LHCN-M2 (cell line): Measurements from ENCODE around the gene RRAS. TPM values are rescaled to one million over a fixed set of nuclear protein-coding genes. Genes with fewer than 3 reads are reported as not detected.
"Not testable (repeated sequence)": the region's sequence is repeated elsewhere in the genome, so short reads cannot be mapped to it uniquely, and the experiment has no call there.

Source experiments
- DNase-seq: peaks from one replicate; pipeline ENCODE4 v3.0.0-alpha.2; 2012; ENCODE audit warnings: low read depth
- total RNA-seq: library from RNA; depleted of rRNA; stranded (reverse); fragments of >200 nt; gene quantifications from 2 replicates; pipeline ENCODE4 v1.2.3, GENCODE V29; 2014

Gene RRAS
- total RNA-seq, 1 experiment from 2014 or later: 61.3 TPM

DNA sequence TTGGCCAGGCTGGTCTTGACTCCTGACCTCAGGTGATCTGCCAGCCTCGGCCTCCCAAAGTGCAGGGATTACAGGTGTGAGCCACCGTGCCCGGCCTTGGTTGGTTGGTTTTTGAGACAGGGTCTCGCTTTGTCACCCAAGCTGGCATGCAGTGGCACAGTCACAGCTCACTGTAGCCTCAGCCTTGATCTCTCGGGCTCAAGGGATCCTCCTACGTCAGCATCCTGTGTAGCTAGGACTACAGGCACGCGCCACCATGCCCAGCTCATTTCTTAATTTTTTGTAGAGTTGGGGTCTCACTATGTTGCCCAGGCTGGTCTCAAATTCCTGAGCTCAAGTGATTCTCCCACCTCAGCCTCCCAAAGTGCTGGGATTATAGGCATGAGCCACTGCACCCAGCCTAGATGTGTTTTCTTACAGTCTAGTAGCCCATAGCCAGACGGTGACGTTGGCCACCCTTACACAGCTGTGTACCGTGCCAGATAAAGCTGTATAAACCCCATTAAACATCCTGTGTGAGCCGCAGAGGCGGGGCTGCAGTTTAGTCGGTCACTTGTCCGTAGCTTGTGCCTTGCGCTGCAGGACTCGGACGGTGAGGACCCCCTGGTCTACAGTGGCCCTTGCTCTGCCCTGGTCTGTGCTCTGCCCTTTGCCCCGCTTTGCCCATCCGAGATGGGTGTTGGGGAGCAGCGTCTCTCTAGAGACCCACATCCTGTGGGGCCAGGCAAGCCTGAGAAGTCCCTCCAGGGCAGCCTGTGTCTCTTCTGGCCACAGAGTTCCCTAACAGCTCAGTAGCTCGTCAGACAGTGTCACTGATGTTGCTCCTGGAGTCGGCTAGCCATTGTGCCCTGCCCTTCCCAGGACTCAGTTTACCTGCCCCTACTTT, 15.9 kb upstream of the RRAS start:
- DNase-seq: no peak

DNA sequence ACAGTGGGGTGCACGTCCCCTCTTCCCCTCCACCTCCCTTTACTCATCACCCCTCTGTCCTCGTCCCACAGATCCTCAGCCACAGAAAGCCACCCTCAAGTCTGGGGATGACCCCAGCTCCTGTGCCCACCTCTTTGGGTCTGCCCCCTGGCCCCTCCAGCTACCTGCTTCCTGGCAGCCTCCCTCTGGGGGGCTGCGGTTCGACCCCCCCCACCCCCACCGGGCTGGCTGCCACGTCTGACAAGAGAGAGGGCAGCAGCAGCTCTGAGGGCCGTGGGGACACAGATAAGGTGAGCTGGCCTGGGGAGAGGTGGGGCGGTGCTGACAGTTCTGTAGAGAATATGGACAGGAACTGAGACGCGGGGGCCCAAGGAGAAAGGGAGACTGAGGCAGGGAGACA, 14.6 kb upstream of the RRAS start:
- no peak for DNase-seq

DNA sequence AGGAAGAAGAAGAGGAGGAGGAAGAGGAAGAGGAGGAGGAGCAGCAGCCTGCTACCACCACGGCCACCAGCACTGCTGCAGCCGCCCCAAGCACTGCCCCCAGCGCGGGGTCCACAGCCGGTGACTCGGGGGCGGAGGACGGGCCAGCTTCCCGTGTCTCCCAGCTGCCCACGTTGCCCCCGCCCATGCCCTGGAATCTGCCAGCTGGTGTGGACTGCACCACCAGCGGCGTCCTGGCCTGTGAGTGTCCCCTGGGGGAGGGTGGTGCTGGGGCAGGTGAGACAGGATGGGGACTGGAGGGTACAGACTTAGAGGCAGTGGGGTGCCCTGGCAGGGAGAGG, 13.5 kb upstream of the RRAS start:
- DNase-seq: no peak

DNA sequence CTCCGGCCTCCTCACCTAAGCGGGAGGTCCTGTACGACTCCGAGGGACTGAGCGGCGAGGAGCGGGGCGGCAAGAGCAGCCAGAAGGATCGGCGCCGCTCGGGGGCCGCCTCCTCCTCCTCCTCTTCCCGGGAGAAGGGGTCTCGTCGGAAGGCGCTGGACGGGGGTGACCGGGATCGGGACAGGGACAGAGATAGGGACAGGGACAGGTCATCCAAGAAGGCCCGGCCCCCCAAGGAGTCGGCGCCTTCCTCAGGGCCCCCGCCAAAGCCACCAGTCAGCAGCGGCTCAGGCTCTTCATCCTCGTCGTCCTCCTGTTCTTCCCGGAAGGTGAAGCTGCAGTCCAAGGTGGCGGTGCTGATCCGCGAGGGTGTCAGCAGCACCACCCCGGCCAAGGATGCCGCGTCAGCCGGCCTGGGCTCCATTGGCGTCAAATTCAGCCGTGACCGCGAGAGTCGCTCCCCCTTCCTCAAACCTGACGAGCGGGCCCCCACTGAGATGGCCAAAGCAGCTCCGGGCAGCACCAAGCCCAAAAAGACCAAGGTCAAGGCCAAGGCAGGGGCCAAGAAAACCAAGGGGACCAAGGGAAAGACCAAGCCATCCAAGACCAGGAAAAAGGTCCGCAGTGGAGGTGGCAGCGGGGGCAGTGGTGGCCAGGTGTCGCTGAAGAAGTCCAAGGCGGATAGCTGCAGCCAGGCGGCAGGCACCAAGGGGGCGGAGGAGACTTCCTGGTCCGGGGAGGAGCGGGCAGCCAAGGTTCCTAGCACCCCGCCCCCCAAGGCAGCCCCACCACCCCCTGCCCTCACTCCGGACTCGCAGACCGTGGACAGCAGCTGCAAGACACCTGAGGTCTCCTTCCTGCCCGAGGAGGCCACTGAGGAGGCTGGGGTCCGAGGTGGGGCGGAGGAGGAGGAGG, 12.9 kb upstream of the RRAS start:
- DNase-seq: no peak

DNA sequence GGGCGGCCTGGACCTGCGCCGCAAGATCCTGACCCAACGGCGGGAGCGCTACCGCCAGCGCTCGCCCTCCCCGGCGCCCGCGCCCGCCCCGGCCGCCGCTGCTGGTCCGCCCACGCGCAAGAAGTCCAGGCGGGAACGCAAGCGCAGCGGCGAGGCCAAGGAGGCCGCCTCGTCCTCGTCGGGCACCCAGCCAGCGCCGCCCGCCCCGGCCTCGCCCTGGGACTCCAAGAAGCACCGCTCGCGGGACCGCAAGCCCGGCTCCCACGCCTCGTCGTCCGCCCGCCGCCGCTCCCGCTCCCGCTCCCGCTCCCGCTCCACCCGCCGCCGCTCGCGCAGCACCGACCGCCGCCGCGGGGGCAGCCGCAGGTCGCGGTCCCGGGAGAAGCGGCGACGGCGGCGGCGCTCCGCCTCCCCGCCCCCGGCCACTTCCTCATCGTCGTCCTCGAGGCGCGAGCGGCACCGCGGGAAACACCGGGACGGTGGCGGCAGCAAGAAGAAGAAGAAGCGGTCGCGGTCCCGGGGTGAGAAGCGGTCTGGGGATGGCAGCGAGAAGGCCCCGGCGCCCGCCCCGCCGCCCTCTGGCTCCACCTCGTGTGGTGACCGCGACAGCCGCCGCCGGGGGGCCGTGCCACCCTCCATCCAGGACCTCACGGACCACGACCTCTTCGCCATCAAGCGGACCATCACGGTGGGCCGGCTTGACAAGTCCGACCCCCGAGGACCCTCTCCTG, 12.0 kb upstream of the RRAS start:
- no peak for DNase-seq

DNA sequence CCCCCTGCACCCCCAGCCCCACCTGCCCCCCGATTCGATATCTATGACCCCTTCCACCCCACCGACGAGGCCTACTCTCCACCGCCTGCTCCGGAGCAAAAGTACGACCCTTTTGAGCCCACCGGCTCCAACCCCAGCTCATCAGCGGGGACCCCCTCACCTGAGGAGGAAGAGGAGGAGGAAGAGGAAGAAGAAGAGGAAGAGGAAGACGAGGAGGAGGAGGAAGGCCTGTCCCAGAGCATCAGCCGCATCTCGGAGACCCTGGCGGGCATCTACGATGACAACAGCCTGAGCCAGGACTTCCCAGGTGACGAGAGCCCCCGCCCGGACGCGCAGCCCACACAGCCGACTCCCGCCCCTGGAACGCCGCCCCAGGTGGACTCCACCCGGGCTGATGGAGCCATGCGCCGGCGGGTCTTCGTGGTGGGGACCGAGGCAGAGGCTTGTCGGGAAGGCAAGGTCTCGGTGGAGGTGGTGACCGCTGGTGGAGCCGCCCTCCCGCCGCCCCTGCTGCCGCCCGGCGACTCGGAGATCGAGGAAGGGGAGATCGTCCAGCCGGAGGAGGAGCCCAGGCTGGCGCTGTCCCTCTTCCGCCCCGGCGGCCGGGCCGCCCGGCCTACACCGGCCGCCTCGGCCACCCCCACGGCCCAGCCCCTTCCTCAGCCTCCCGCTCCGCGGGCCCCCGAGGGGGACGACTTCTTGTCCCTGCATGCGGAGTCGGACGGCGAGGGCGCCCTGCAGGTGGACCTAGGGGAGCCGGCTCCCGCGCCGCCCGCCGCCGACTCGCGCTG, 11.3 kb upstream of the RRAS start:
- no peak for DNase-seq

DNA sequence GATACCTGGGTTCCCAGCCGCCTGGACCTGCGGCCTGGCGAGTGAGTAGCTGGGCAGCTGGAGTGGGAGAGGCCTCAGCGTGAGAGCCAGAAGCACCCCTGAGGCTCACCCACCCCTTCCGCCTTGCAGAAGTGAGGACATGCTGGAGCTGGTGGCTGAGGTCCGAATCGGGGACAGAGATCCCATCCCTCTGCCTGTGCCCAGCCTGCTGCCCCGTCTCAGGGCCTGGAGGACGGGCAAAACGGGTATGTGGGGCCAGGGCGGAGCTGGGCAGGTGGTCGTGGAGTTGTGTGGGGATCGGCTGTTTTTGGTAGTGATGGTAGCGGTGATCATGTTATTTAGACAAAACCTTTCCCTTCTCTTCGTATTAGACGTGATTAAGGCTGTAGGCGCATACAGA, 6.6 kb upstream of the RRAS start:
- DNase-seq: no peak

DNA sequence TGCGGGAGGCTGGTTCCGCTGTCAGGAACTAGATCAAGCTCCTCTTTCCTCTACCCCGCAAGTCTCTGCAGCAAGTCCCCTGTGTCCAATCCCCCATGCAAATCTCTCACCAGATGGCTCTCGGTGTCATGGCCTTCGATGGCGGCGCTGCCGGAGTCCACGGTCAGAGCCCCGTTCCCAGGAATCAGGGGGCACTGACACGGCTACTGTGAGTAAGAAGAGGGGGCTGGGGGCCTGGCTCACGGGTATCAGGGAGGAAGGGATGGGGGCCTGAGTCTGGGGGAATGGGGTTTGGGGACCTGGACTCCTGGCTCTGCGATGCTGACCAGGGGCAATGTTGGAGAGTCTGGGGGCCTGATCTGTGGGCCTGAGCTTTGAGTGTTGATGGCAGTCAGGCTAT, 6.1 kb upstream of the RRAS start:
- no peak for DNase-seq

DNA sequence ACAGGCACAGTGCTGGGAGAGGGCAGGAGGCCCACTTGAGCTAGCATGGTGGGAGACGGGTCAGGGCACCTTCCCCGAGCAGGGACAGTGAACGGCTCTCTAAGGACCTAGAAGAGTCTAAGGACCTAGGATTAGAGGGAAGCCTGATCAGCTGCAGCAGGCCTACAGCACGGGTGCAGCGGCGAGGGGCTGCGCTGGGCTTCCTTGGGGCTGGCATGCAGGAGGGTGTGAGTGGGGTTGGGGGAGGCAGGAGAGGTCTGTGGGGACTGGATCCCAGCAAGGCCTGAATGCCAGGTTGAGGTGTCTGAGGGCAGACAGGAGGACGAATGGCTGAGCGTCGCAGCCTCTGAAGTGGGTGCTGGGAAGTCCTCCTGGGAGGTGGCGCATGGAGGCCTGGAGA, 5.6 kb upstream of the RRAS start:
- DNase-seq: no peak

DNA sequence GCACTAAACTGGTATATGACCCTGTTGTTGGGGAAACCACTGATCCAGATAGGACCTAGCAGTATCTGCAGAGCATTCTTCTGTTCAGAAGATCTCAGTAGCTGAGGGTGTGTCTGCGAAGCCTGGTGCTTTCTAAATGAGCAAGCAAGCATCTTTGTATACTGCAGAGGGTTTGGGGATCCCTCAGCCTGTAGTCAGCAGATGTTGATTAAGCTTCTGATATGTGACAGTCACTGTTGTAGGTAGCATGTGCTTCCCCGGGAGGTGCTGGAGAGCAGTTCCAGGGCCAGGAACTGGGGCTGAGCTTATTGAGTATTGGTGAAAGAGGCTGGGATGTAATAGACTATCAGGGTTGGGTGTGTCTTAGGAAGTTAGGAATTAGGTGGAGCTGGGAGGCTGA, 3.5 kb upstream of the RRAS start:
- DNase-seq: no peak

DNA sequence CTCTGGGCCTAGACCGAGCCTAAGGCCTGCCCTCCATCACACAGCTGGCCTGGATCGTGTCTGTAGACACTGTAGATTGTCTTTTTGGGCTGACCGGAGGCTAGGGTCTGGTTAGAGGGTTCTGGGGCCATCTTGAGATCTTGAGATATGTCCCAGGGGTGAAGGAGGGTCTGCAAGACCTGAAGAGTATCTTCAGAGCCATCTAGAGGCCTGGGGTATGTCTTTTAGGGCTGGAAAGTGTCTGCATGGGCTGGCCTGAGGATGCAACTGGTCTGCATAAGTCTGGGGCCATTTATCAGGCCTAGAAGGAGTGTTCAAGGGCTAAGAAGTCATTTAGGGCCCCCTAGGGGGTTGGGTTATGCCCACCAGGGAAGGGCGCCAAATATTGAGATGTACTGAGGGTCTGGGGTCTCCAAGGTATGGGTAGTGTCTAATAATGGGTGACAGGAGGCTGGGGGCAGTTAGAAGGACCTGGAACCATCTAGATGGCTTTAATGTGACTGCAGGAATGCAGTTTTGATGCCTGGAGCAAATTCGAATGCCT, 2.6 kb upstream of the RRAS start:
- DNase-seq: no peak

DNA sequence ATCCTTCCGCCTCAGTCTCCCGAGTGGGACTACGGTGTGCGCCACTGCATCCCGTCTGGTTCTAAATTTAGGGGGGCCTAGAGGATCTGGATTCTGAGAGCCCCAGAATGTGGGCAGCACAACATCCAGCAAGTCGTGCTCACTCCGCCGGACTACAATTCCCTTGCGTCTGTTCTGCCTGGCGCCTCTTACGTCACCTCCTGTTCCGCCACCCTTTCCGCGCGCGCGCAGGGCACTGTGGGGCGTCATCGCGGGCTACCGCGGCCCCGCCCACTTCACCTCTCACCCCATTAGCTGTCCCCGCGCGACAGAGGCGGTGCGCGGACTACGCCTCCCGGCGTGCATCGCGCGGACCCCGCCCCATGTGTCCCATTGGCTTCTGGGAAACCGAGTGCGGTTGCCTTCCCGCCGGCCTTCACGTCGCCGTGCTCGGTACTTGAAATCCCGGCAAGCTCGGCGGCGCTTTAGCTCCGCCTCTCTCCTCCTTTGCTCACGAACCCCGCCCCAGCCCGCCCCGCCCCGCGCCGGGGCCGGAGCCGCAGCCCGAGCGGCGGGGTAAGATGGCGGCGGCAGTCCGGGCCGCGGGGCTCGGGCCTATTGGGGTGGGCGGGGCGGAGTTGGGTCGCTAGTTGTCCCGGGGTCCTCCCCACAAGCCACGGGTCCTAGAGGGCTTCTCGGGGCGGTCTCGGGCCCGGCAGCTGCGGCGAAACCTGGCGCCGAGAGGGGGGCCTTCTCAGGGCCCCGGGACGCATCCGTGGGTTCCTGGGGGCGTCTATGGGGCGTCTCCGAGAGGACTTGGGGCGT, 1.9 kb upstream of the RRAS start, which contains the start of gene SCAF1:
Gene SCAF1, plus strand, starts transcription at position 522 of the 804 bp plus-strand sequence. CDS start 2,818 bp downstream, outside the sequence.
- peak; percentile 99 for DNase-seq

DNA sequence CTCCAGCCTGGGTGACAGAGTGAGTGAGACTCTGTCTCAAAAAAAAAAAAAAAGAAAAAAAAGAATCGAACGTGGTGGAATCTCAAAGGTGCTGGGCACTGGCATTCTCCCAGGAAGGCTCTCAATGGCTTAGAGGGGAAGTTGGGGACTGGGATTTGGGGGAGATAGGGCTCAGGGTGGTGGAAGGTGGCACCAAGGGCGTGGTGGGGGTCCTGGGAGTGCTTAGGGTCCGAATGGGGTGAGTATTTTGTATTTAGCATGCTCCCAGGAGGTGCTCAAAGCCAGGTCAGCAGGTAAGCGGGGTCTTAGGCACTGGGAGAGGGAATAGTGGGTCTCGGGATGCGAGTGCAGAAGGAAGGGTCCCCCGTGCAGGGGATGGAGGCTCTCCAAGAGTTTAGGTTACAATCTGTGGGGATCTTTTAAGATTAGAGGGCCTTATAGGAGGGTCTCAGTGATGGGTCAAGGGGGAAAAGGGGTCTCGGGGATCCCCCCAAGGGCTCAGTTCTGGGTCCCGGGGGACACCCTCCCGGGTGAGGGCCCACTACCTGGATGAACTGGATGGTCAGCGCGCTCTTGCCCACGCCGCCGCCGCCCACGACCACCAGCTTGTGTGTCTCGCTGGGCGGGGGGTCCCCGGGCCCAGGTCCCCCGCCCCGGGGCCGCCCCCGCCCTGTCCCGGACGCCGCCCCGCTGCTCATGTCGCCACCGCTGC, 386 bp downstream of the RRAS start:
- DNase-seq: no peak

DNA sequence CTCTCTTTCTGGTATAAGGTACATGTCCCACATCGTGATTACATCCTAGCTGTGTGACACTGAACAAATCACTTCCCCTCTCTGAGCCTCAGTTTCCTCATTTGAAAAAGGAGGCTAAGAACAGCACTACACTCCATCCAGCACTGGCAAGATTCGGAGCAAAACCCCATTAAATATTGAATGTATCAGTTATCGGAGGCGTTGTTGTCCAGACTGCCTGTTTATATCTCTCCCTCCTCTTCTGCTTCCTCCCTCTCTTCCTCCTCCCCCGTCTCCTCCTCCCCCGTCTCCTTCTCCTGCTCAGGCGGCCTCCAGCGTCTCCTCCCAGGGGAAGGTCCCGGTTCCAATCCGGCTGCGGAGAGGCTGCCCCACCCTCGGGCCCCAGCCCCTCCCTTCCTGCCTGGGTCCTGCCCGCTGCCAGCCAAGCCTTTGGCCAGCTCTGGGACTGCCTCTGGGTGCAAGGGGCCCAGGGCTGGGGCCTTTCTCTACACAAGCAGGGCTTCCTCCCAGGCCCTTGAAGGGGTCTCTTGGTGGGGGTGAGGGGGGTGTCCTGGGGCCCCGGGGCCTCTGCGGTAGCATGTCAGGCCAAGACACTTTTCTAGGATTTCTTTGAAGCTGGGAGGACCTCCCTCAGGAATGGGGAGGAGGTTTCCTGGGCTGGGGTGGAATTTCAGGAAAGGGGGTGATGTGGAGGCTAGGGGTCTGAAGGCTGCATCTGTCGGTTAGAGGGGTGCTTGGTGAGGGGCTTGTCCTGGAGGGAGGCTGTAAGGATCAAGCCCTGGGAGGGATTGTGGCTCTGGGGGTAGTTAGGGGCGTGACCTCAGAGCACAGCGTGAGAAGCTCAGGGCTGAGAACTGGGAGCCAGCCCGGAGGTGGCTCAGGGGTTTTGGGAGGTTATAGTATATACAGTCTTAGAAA, 1.9 kb downstream of the RRAS start:
- DNase-seq: peak; percentile 79

DNA sequence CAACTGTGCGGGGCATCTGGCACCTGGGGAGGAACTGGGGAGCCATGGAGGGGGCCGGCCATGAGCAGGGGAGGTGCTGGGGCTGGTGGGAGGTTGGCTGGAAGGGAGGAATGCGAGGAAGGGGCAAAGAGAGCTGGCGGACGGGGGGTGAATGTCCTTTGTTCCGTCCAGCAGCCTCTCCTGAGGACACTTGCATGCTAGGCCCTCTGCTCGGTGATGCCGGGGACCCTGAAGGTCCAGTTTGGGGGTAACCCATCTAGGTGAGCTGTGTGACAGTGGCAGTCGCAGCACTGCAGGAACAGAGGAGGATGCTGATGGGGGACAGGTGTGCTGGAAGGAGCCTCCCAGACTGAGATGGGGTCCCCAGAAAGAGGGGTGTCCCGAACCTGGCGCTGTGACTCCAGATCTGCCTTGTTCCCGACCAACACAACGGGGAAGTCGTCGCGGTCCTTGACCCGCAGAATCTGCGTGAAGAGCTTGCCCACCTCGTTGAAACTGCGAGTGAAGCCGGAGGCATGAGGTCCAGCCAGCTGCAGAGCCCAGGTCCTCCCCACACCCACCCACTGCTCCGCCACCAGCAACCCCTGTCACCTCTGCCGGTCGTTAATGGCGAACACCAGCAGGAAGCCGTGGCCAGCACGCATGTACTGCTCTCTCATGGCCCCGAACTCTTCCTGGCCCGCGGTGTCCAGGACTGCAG, 3.6 kb downstream of the RRAS start:
- DNase-seq: no peak

DNA sequence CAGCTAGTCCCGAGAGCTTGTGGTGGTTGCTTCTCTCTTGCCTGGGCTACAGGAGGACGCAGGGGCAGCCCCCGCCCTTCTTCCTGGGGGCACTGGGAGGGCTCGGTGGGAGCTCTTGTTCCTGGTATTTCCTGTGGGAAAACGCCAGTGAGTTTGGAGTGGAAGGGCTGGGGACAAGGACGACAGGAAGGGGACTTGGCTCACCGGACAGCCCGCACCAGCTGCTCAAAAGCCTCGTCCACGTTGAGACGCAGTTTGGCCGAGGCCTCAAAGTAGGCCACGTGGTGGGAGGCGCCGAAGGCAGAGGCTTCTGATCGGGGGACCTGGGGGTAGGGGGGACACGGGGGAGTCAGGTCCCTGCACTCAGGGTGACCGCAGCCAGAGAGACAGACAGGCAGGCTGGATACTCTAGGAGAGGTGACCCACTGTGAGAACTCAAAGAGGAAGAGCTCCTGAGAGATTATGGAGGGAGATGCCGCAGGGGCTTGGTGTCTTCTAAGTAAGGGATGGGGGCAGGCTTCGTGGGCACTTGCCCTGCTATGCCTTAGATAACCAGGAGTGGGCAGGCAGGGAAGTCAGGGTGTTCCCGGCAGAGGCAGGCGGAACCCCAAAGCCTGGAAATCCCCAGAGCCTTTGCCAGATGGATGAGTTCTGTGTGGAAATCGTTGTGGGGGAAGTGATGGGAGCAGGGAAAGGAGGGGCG, 4.3 kb downstream of the RRAS start:
- DNase-seq: no peak

DNA sequence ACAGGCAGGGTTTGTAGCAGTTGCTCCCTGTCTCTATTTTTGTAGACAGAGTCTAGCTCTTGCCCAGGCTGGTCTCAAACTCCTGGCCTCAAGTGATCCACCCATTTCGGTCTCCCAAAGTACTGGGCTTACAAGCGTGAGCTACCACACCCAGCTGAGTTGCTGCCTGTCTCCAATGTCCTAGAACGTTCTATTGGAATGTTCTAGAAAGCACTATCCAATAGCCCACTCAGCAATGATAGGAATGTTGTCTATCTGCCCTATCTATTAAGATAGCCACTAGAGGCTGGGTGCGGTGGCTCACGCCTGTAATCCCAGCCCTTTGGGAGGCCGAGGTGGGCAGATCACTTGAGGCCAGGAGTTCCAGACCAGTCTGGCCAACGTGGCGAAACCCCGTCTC, 6.7 kb downstream of the RRAS start:
- not testable (repeated sequence) for DNase-seq
